ENCODE results near the gene SPPL2C. TPM values are rescaled to one million over a fixed set of nuclear protein-coding genes. Genes with fewer than 3 reads are reported as not detected.

Gene SPPL2C
- total and polyA plus RNA-seq, 2 of the 13 experiments (the other 11 are each of a cell fraction or from before 2014, with no cell fraction given) = not detected

DNA sequence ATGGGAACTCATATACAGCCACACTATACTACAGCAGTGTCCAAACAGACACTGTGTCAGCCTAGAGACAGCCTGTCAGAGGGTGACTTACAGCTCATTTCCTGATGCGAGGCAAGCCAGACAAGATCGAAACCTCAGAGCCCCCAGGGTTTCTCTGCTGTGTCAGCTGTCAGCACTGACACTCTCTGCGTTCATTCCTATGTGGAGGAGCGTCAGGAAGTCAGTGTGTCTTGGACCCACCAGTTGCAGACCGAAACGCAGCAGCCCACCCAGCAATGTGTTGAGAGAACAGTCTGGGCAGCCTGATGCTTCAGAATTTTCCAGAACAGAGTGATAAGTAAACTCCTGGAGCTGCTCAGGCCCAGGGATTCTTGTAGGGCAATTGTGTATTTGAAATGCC, 29.0 kb downstream of the SPPL2C start:
- H4K20me1 ChIP-seq (ENCODE audit: insufficient read depth, low read length) = no peaks in the 10 kb centered on the region
- H3K4me2 ChIP-seq (ENCODE audit: low read depth, low read length) = no peak overlapping the region
- ChIA-PET CTCF (ENCODE audit: low intra/inter-chr PET ratio, low total read pairs) (no interaction called here), POLR2A (no interaction called here)
- H3K79me2 ChIP-seq (ENCODE audit: insufficient read depth, low read length) = no peaks in the 10 kb centered on the region
- intact Hi-C loops (cut with micrococcal nuclease; ENCODE audit: unreplicated experiment) = no loop called here
- in situ Hi-C loops (cut with HindIII; ENCODE audit: extremely low pct_ligation_motif_present, low pct_unique_long_range_greater_than_20kb) = loop anchor here (10.0 kb wide), 1 partner anchor 61 kb away; no protein-coding TSS in a partner anchor
- no peak overlapping the region for H3K4me3 ChIP-seq (replicated peaks in 1 of 3; ENCODE audit: insufficient read depth in 1 of 3, low read depth in 2 of 3, low read length in 3 of 3)
- H3K36me3 ChIP-seq (replicated peaks in 1 of 2; ENCODE audit: control insufficient read depth in 1 of 2, insufficient read depth in 2 of 2, low read length in 2 of 2) = no peaks in the 10 kb centered on the region
- peaks cover 0 to 54% of the 10 kb centered on the region in 2 experiments; a peak in 3 of 5 replicates for H3K27me3 ChIP-seq (ENCODE audit: control insufficient read depth in 1 of 2, insufficient read depth in 2 of 2, low read length in 2 of 2)
- WGBS (ENCODE audit: low lambda C conversion rate) = 3% methylated on average over 6 of the region's 6 CpGs
- no peak for DNase-seq (ENCODE audit: low spot score)
- H3K9me3 ChIP-seq (ENCODE audit: low read length) = no peaks in the 10 kb centered on the region
- H3K27ac ChIP-seq (ENCODE audit: extremely low read length, insufficient read depth, low read length) = no peak overlapping the region
- no TSS peak for BruUV-seq (replicated peaks)
- TF ChIP-seq ATF6 (CRISPR knock-in tag; conservative IDR thresholded peaks at IDR 0.05) = no peak
- no peak for TF ChIP-seq ZNF747 (CRISPR knock-in tag; IDR thresholded peaks at IDR 0.05; ENCODE audit: borderline replicate concordance)
- TF ChIP-seq XRCC5 (optimal IDR thresholded peaks at IDR 0.05; ENCODE audit: low read length) = no peak
- TF ChIP-seq, protein P1, sequence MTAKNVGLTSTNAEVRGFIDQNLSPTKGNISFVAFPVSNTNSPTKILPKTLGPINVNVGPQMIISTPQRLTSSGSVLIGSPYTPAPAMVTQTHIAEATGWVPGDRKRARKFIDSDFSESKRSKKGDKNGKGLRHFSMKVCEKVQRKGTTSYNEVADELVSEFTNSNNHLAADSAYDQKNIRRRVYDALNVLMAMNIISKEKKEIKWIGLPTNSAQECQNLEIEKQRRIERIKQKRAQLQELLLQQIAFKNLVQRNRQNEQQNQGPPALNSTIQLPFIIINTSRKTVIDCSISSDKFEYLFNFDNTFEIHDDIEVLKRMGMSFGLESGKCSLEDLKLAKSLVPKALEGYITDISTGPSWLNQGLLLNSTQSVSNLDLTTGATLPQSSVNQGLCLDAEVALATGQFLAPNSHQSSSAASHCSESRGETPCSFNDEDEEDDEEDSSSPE (CRISPR knock-in tag; IDR thresholded peaks at IDR 0.05) = no peak
- no peak for TF ChIP-seq HDAC1 (CRISPR knock-in tag; IDR thresholded peaks at IDR 0.05)
- TF ChIP-seq WIZ (CRISPR knock-in tag; IDR thresholded peaks at IDR 0.05) = no peak
- no peak for TF ChIP-seq STAT5B (CRISPR knock-in tag; IDR thresholded peaks at IDR 0.05)
- no peak for TF ChIP-seq IRX3 (CRISPR knock-in tag; IDR thresholded peaks at IDR 0.05; ENCODE audit: borderline replicate concordance, low read depth)
- TF ChIP-seq, protein P2, sequence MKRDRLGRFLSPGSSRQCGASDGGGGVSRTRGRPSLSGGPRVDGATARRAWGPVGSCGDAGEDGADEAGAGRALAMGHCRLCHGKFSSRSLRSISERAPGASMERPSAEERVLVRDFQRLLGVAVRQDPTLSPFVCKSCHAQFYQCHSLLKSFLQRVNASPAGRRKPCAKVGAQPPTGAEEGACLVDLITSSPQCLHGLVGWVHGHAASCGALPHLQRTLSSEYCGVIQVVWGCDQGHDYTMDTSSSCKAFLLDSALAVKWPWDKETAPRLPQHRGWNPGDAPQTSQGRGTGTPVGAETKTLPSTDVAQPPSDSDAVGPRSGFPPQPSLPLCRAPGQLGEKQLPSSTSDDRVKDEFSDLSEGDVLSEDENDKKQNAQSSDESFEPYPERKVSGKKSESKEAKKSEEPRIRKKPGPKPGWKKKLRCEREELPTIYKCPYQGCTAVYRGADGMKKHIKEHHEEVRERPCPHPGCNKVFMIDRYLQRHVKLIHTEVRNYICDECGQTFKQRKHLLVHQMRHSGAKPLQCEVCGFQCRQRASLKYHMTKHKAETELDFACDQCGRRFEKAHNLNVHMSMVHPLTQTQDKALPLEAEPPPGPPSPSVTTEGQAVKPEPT (CRISPR knock-in tag; IDR thresholded peaks at IDR 0.05; ENCODE audit: low read depth) = no peak
- no peaks in the 10 kb centered on the region for H3K4me1 ChIP-seq (ENCODE audit: insufficient read depth, low read length)
- no peak for FAIRE-seq
- no peak overlapping the region for H3K9ac ChIP-seq (ENCODE audit: insufficient read depth, low read depth, low read length)
- no peak overlapping the region for H2AFZ ChIP-seq (ENCODE audit: low read length)
- no peak; the same call in 2 of the 3 replicates for ATAC-seq

Measured in HepG2 (cell line).